ENCODE measurements around the gene DDAH1.

The DDAH1 gene

DNA sequence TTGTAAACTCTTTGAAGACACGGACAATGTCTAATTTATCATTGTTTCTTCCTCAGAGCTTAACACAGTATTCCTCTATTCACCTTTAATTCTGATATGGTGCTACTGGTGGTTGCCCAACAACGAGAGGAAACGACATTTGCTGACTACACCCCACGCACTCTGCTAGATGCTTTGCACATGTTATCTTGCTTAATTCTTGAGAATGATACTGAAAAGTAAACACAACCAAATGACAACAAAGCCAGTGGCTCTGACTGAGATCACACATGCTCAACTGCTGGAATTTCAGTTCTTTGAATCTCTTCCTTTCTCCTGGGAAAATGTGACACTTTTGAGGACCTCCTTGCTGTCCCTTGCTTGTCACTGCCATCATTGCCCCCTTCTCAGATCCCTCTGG, 37.2 kb upstream of the DDAH1 start:
- H3K27ac ChIP-seq (ENCODE audit: low read depth, low read length), result no peak overlapping the region

DNA sequence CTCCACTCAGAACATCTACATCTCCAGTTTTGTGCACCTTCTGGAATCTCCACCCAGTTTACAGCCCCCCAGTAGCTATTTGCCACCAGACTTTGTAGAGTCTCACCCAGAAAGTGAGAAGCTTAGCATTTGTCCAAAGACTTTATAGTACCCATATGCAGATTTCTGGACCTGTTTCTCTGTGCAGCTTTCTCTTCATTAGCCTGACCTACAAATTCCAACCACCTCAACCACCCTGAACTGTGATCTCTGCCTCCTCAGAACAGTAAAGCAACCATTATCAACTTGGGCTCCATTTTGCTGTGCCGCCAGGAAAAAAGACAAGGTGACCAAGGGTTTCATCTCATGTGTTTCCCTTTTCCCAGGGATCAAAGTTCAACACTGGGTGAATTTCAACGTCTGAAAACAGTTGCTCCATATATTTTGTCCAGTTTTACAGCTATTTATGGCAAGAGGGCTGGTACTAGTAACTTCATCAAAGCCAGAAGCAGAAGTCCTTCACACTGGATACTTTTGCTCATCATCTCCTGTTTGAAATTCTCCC, 36.5 kb upstream of the DDAH1 start:
- TF ChIP-seq, protein P1, sequence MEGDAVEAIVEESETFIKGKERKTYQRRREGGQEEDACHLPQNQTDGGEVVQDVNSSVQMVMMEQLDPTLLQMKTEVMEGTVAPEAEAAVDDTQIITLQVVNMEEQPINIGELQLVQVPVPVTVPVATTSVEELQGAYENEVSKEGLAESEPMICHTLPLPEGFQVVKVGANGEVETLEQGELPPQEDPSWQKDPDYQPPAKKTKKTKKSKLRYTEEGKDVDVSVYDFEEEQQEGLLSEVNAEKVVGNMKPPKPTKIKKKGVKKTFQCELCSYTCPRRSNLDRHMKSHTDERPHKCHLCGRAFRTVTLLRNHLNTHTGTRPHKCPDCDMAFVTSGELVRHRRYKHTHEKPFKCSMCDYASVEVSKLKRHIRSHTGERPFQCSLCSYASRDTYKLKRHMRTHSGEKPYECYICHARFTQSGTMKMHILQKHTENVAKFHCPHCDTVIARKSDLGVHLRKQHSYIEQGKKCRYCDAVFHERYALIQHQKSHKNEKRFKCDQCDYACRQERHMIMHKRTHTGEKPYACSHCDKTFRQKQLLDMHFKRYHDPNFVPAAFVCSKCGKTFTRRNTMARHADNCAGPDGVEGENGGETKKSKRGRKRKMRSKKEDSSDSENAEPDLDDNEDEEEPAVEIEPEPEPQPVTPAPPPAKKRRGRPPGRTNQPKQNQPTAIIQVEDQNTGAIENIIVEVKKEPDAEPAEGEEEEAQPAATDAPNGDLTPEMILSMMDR (IDR thresholded peaks at IDR 0.05; ENCODE audit: insufficient read depth, low read length, poor library complexity, severe bottlenecking), result no peak
- no peak for TF ChIP-seq EZH2phosphoT487 (conservative IDR thresholded peaks at IDR 0.05; ENCODE audit: low read length)
- H3K27me3 ChIP-seq (ENCODE audit: low read length), result no peaks in the 10 kb centered on the region
- no peak overlapping the region for H2AFZ ChIP-seq (ENCODE audit: low read depth, low read length, severe bottlenecking)
- no peak overlapping the region for H3K4me3 ChIP-seq (ENCODE audit: insufficient read depth, low read length, poor library complexity, severe bottlenecking)
- H3K9me2 ChIP-seq (replicated peaks; ENCODE audit: insufficient read depth, low read length), result no peaks in the 10 kb centered on the region
- H3K79me2 ChIP-seq (ENCODE audit: insufficient read depth, low read length), result no peaks in the 10 kb centered on the region
- H3K36me3 ChIP-seq (ENCODE audit: low read length), result no peaks in the 10 kb centered on the region
- no peaks in the 10 kb centered on the region for H4K20me1 ChIP-seq (ENCODE audit: low read depth, low read length)
- H3K9ac ChIP-seq (ENCODE audit: low read length), result no peak overlapping the region
- no peak overlapping the region for H3K27ac ChIP-seq (ENCODE audit: low read depth, low read length)
- no peaks in the 10 kb centered on the region for H3K9me3 ChIP-seq (ENCODE audit: insufficient read depth, low read length)
- H3K4me2 ChIP-seq (ENCODE audit: low read depth, low read length, poor library complexity, severe bottlenecking), result no peak overlapping the region
- H3F3A ChIP-seq (ENCODE audit: insufficient read depth), result no peaks in the 10 kb centered on the region

More for the DNA sequence above, 37.2 kb upstream of the DDAH1 start:
- Histone ChIP-seq H3K27me3 (ENCODE audit: low read length) (no peaks in the 10 kb centered on the region), H3K9ac (ENCODE audit: low read length) (no peak overlapping the region), H3K4me3 (ENCODE audit: insufficient read depth, low read length, poor library complexity, severe bottlenecking) (no peak overlapping the region), H2AFZ (ENCODE audit: low read depth, low read length, severe bottlenecking) (no peak overlapping the region), H3K79me2 (ENCODE audit: insufficient read depth, low read length) (no peaks in the 10 kb centered on the region), H3F3A (ENCODE audit: insufficient read depth) (no peaks in the 10 kb centered on the region), H3K9me2 (replicated peaks; ENCODE audit: insufficient read depth, low read length) (no peaks in the 10 kb centered on the region), H4K20me1 (ENCODE audit: low read depth, low read length) (no peaks in the 10 kb centered on the region), H3K36me3 (ENCODE audit: low read length) (no peaks in the 10 kb centered on the region), H3K9me3 (ENCODE audit: insufficient read depth, low read length) (no peaks in the 10 kb centered on the region), H3K4me2 (ENCODE audit: low read depth, low read length, poor library complexity, severe bottlenecking) (no peak overlapping the region)
- TF ChIP-seq, protein P1 (IDR thresholded peaks at IDR 0.05; ENCODE audit: insufficient read depth, low read length, poor library complexity, severe bottlenecking), result no peak
- TF ChIP-seq EZH2phosphoT487 (conservative IDR thresholded peaks at IDR 0.05; ENCODE audit: low read length), result no peak

DNA sequence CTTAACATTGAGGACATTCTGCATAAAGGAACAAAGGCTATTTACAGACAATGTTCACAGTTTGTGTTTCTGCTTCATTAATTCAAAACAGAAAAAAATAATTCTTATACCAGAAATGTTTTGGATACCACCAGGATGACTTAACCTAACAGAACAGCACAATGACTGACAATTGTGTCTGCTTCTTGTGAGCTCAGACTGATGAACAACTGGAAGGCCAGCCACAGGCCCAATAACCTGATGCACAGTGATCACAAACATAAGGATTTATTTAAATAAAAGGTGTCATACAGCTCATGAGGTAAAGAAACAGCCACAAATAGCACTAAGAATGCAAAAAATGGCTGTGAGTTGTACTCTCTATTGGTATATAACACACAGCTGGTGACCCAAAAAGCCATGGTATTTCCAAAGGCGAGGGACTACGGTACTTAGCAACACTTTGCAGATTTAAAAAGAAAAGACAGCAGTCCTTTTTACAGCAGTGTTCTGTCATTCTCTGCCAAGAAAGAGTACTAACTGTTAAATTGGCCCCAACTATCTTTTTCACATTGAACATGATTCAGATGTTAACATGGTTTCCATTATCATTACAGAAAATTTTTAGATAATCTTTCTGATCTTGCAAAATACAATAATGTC, 32.1 kb upstream of the DDAH1 start:
- H3K9me3 ChIP-seq (ENCODE audit: insufficient read depth, low read length), result no peaks in the 10 kb centered on the region
- H3K9me2 ChIP-seq (replicated peaks; ENCODE audit: insufficient read depth, low read length), result no peaks in the 10 kb centered on the region
- no peaks in the 10 kb centered on the region for H4K20me1 ChIP-seq (ENCODE audit: low read depth, low read length)
- no peak for TF ChIP-seq EZH2phosphoT487 (conservative IDR thresholded peaks at IDR 0.05; ENCODE audit: low read length)
- TF ChIP-seq, protein P1 (IDR thresholded peaks at IDR 0.05; ENCODE audit: insufficient read depth, low read length, poor library complexity, severe bottlenecking), result no peak
- H3K27me3 ChIP-seq (ENCODE audit: low read length), result no peaks in the 10 kb centered on the region
- H3K4me3 ChIP-seq (ENCODE audit: insufficient read depth, low read length, poor library complexity, severe bottlenecking), result no peak overlapping the region
- no peak overlapping the region for H3K4me2 ChIP-seq (ENCODE audit: low read depth, low read length, poor library complexity, severe bottlenecking)
- no peaks in the 10 kb centered on the region for H3K36me3 ChIP-seq (ENCODE audit: low read length)
- no peak overlapping the region for H3K27ac ChIP-seq (ENCODE audit: low read depth, low read length)
- H2AFZ ChIP-seq (ENCODE audit: low read depth, low read length, severe bottlenecking), result no peak overlapping the region
- no peaks in the 10 kb centered on the region for H3K79me2 ChIP-seq (ENCODE audit: insufficient read depth, low read length)
- H3K9ac ChIP-seq (ENCODE audit: low read length), result no peak overlapping the region
- no peaks in the 10 kb centered on the region for H3F3A ChIP-seq (ENCODE audit: insufficient read depth)

Measured in SU-DHL-6 (cell line).